GM19328 (cell line): Measurements from ENCODE around the gene RIC8A.
"Not testable (repeated sequence)": the region's sequence is repeated elsewhere in the genome, so short reads cannot be mapped to it uniquely, and the experiment has no call there.

ENCODE experiments used
- ATAC-seq: cut with Tn5 transposase; IDR thresholded peaks from one replicate; pipeline ENCODE4 v1.9.1; 2021; ENCODE audit warnings: mild to moderate bottlenecking, moderate library complexity; ENCODE audit not compliant: unreplicated experiment

RIC8A gene

GRCh38 chr11:207208-207862 lies at the start of gene RIC8A, which contains the start of gene BET1L:
Gene RIC8A, plus strand, starts transcription at chr11:207708. Its CDS starts 1,147 bp downstream, at chr11:208855.
Gene BET1L, minus strand, starts transcription at chr11:207399. Its CDS starts 78 bp downstream, at chr11:207321.
- ATAC-seq: peak; percentile 74

GRCh38 chr11:180242-180641 lies 27.3 kb upstream of the RIC8A start:
- not testable (repeated sequence) for ATAC-seq

GRCh38 chr11:189200-189783 lies 18.2 kb upstream of the RIC8A start:
- ATAC-seq: not testable (repeated sequence)

- peak; percentile 66 for ATAC-seq
Measured at GRCh38 chr11:189843-190311, 17.6 kb upstream of the RIC8A start.

GRCh38 chr11:190546-190945 lies 17.0 kb upstream of the RIC8A start:
- ATAC-seq: not testable (repeated sequence)

- not testable (repeated sequence) for ATAC-seq
Measured at GRCh38 chr11:191490-192478, 15.7 kb upstream of the RIC8A start.

GRCh38 chr11:192674-193128 lies 14.8 kb upstream of the RIC8A start, which contains the start of gene SCGB1C1:
Gene SCGB1C1, plus strand, starts transcription at chr11:193078. Its CDS starts 22 bp downstream, at chr11:193100.
- not testable (repeated sequence) for ATAC-seq

- ATAC-seq: not testable (repeated sequence)
Measured at GRCh38 chr11:193481-193880, 14.0 kb upstream of the RIC8A start.

- ATAC-seq: no peak
Measured at GRCh38 chr11:196786-197731, 10.4 kb upstream of the RIC8A start.

- no peak for ATAC-seq
Measured at GRCh38 chr11:197741-198235, 9.7 kb upstream of the RIC8A start.

- no peak for ATAC-seq
Measured at GRCh38 chr11:198236-198806, 9.2 kb upstream of the RIC8A start.

- no peak for ATAC-seq
Measured at GRCh38 chr11:199004-199581, 8.4 kb upstream of the RIC8A start.

GRCh38 chr11:199782-200181 lies 7.7 kb upstream of the RIC8A start:
- no peak for ATAC-seq

- ATAC-seq: no peak
Measured at GRCh38 chr11:200224-201003, 7.1 kb upstream of the RIC8A start.

GRCh38 chr11:201966-202365 lies 5.5 kb upstream of the RIC8A start:
- ATAC-seq: no peak

GRCh38 chr11:202490-202889 lies 5.0 kb upstream of the RIC8A start:
- no peak for ATAC-seq

GRCh38 chr11:203056-203944 lies 4.2 kb upstream of the RIC8A start:
- ATAC-seq: no peak
